ENCODE results near the gene ATP2A1. TPM values are rescaled to one million over a fixed set of nuclear protein-coding genes. Genes with fewer than 3 reads are reported as not detected.

ATP2A1 gene
- total and polyA plus RNA-seq, 2 of the 13 experiments (the other 11 are each of a cell fraction or from before 2014, with no cell fraction given): 3.2 to 12.5 TPM

DNA sequence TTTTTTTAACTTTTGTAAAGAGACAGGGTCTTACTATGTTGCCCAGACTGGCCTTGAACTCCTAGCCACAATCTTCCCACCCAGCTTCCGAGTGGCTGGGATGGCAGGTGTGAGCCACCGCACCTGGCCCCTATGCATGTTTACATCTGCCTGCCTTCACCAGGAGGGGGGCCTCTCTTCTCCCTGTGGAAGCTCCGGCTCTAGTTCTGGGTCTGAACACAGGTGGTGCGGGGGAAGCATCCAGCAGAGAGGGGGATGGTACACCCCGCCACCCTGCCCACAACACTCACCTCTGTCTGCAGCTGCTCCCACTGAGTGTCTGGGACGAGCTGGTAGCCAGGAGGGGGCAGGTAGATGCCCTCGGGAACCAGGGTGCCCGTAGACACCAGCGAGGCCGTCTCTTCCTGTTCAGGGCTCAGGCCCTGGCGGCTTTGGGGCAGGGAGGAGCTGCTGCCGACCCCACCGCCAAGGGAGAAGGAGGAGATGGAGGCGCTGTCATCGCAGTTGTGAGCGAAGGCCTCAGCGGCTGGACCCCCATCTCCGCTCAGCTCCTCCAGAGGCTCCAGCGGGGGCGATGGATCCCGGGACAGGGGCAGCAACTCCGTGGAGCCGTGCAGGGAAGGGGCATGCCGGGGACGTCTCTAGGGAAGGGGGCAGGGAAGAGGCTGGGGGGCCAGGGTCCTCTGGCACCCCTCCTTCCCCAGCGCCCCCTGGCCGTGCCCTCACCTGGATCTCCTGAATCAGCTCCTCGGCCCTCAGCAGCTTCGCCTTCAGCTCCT, 35.8 kb downstream of the ATP2A1 start:
- TF ChIP-seq HES4 (CRISPR knock-in tag; IDR thresholded peaks at IDR 0.05; ENCODE audit: borderline replicate concordance) (0 out of 2 replicates have a peak, but pooled peaks have one; percentile 29), ZNF878 (CRISPR knock-in tag; IDR thresholded peaks at IDR 0.05) (no peak), RBFOX2 (IDR thresholded peaks at IDR 0.05; ENCODE audit: low read depth, low read length) (0 out of 2 replicates have a peak, but pooled peaks have one; percentile 28), GATAD1 (CRISPR knock-in tag; IDR thresholded peaks at IDR 0.05) (no peak)
- Histone ChIP-seq H2AFZ (ENCODE audit: low read length) (no peak overlapping the region), H3K9me3 (ENCODE audit: low read length) (no peaks in the 10 kb centered on the region), H3K36me3 (replicated peaks in 1 of 2; ENCODE audit: control insufficient read depth in 1 of 2, insufficient read depth in 2 of 2, low read length in 2 of 2) (peaks cover 12 to 15% of the 10 kb centered on the region in 2 experiments; a peak in 3 of 5 replicates), H3K27me3 (ENCODE audit: control insufficient read depth in 1 of 2, insufficient read depth in 2 of 2, low read length in 2 of 2) (no peaks in the 10 kb centered on the region), H3K9ac (ENCODE audit: insufficient read depth, low read depth, low read length) (no peak overlapping the region), H3K4me1 (ENCODE audit: insufficient read depth, low read length) (no peaks in the 10 kb centered on the region), H3K79me2 (ENCODE audit: insufficient read depth, low read length) (no peaks in the 10 kb centered on the region), H3K4me3 (replicated peaks in 1 of 3; ENCODE audit: insufficient read depth in 1 of 3, low read depth in 2 of 3, low read length in 3 of 3) (no peak overlapping the region), H3K4me2 (ENCODE audit: low read depth, low read length) (no peak overlapping the region), H4K20me1 (ENCODE audit: insufficient read depth, low read length) (no peaks in the 10 kb centered on the region), H3K27ac (ENCODE audit: extremely low read length, insufficient read depth, low read length) (no peak overlapping the region)
- DNase-seq (ENCODE audit: low spot score) (no peak), ATAC-seq (no peak), FAIRE-seq (no peak)
- CTCF ChIA-PET (ENCODE audit: low intra/inter-chr PET ratio, low total read pairs): no interaction called here
- BruUV-seq (replicated peaks): no TSS peak
- WGBS (ENCODE audit: low lambda C conversion rate): 94% methylated on average over 23 of the region's 29 CpGs
- POLR2A ChIA-PET: interaction anchor here (1.0 to 1.2 kb wide), 3 partner anchors 9 to 11 kb away, joined by 3 read pairs; no protein-coding TSS in a partner anchor
- in situ Hi-C loops (cut with HindIII; ENCODE audit: extremely low pct_ligation_motif_present, low pct_unique_long_range_greater_than_20kb): no loop called here
- intact Hi-C loops (cut with micrococcal nuclease; ENCODE audit: unreplicated experiment): no loop called here

DNA sequence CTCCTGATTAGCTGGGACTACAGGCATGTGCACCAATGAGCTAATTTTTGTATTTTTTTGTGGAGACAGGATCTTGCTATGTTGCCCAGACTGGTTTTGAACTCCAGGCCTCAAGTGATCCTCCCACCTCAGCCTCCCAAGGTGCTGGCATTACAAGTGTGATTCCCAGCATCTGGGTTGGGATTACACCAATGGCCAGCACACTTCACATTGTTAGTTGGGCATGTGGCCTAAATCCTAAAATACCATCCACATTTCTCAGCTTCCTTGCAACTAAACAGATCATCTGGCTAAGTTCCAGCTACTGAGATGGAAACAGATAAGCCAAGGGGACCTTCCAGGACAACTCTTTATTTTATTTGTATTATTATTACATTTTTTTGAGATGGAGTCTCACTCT, 36.9 kb downstream of the ATP2A1 start:
- FAIRE-seq (no peak), DNase-seq (ENCODE audit: low spot score) (no peak), ATAC-seq (no peak)
- TF ChIP-seq, protein P1, sequence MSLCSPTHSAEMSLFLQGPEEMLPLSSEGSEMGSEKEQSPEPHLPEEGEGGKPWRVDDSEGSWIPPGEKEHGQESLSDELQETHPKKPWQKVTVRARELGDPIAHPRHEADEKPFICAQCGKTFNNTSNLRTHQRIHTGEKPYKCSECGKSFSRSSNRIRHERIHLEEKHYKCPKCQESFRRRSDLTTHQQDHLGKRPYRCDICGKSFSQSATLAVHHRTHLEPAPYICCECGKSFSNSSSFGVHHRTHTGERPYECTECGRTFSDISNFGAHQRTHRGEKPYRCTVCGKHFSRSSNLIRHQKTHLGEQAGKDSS (CRISPR knock-in tag; IDR thresholded peaks at IDR 0.05; ENCODE audit: borderline replicate concordance, low read depth): no peak
- TF ChIP-seq TBL1XR1 (IDR thresholded peaks at IDR 0.05; ENCODE audit: borderline replicate concordance, low read length, partially characterized antibody) (no peak), ZNF329 (CRISPR knock-in tag; IDR thresholded peaks at IDR 0.05; ENCODE audit: low read depth) (no peak), SPEN (CRISPR knock-in tag; IDR thresholded peaks at IDR 0.05; ENCODE audit: low read depth) (no peak), ZNF550 (CRISPR knock-in tag; IDR thresholded peaks at IDR 0.05; ENCODE audit: borderline replicate concordance) (no peak), ZSCAN20 (CRISPR knock-in tag; IDR thresholded peaks at IDR 0.05; ENCODE audit: borderline replicate concordance) (no peak), SMARCC2 (IDR thresholded peaks at IDR 0.05) (no peak), ZNF790 (CRISPR knock-in tag; IDR thresholded peaks at IDR 0.05; ENCODE audit: borderline replicate concordance) (no peak), ZNF615 (CRISPR knock-in tag; IDR thresholded peaks at IDR 0.05; ENCODE audit: borderline replicate concordance) (no peak), ATRX (CRISPR knock-in tag; IDR thresholded peaks at IDR 0.05; ENCODE audit: borderline replicate concordance) (no peak), GZF1 (CRISPR knock-in tag; IDR thresholded peaks at IDR 0.05) (no peak), BHLHE40 (IDR thresholded peaks at IDR 0.05; ENCODE audit: low read length) (no peak), ZNF567 (CRISPR knock-in tag; IDR thresholded peaks at IDR 0.05; ENCODE audit: borderline replicate concordance) (no peak)
- TF ChIP-seq, protein P2, sequence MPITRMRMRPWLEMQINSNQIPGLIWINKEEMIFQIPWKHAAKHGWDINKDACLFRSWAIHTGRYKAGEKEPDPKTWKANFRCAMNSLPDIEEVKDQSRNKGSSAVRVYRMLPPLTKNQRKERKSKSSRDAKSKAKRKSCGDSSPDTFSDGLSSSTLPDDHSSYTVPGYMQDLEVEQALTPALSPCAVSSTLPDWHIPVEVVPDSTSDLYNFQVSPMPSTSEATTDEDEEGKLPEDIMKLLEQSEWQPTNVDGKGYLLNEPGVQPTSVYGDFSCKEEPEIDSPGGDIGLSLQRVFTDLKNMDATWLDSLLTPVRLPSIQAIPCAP (CRISPR knock-in tag; IDR thresholded peaks at IDR 0.05; ENCODE audit: low read depth): no peak

More for the DNA sequence above, 36.9 kb downstream of the ATP2A1 start:
- Histone ChIP-seq H3K27me3 (ENCODE audit: control insufficient read depth in 1 of 2, insufficient read depth in 2 of 2, low read length in 2 of 2) (no peaks in the 10 kb centered on the region), H3K9ac (ENCODE audit: insufficient read depth, low read depth, low read length) (no peak overlapping the region), H3K36me3 (replicated peaks in 1 of 2; ENCODE audit: control insufficient read depth in 1 of 2, insufficient read depth in 2 of 2, low read length in 2 of 2) (peaks cover 16 to 20% of the 10 kb centered on the region in 2 experiments; a peak in 4 of 5 replicates), H4K20me1 (ENCODE audit: insufficient read depth, low read length) (no peaks in the 10 kb centered on the region), H3K9me3 (ENCODE audit: low read length) (no peaks in the 10 kb centered on the region), H3K27ac (ENCODE audit: extremely low read length, insufficient read depth, low read length) (no peak overlapping the region), H3K4me1 (ENCODE audit: insufficient read depth, low read length) (no peaks in the 10 kb centered on the region), H3K79me2 (ENCODE audit: insufficient read depth, low read length) (no peaks in the 10 kb centered on the region), H3K4me2 (ENCODE audit: low read depth, low read length) (no peak overlapping the region), H2AFZ (ENCODE audit: low read length) (no peak overlapping the region), H3K4me3 (replicated peaks in 1 of 3; ENCODE audit: insufficient read depth in 1 of 3, low read depth in 2 of 3, low read length in 3 of 3) (no peak overlapping the region)
- intact Hi-C loops (cut with micrococcal nuclease; ENCODE audit: unreplicated experiment): no loop called here
- no TSS peak for BruUV-seq (replicated peaks)
- ChIA-PET POLR2A (interaction anchor here (1.0 to 1.7 kb wide), 3 partner anchors 8 to 92 kb away, joined by 3 to 5 read pairs (median 3); partner anchors contain the start of gene ATXN2L), CTCF (ENCODE audit: low intra/inter-chr PET ratio, low total read pairs) (no interaction called here)
- in situ Hi-C loops (cut with HindIII; ENCODE audit: extremely low pct_ligation_motif_present, low pct_unique_long_range_greater_than_20kb): no loop called here

All from HepG2 (cell line).